ENCODE data around the gene PHF21A.
A peak's percentile ranks its signal among the peaks of the same experiment; 100 is the strongest.

The PHF21A gene

GRCh38 chr11:45919806-45920530 lies 201.3 kb downstream of the PHF21A start:
- Histone ChIP-seq H3K9me3 (ENCODE audit: control insufficient read depth, low read length) (no peaks in the 10 kb centered on the region), H3K27ac (ENCODE audit: insufficient read depth, low read depth, low read length, poor library complexity, severe bottlenecking) (peak overlapping the region; percentile 58), H3K36me3 (ENCODE audit: control insufficient read depth, insufficient read depth, low read length) (no peaks in the 10 kb centered on the region), H3K27me3 (ENCODE audit: control insufficient read depth, insufficient read depth, low read length, poor library complexity, severe bottlenecking) (peaks cover 36% of the 10 kb centered on the region), H3K4me3 (ENCODE audit: insufficient read depth, low read depth, low read length) (no peak overlapping the region), H3K4me1 (ENCODE audit: control insufficient read depth, insufficient read depth, low read length) (peaks cover 28% of the 10 kb centered on the region)
- WGBS, 2 experiments, result 65 to 67% methylated on average over 13 of the region's 13 CpGs

- Histone ChIP-seq H3K9me3 (ENCODE audit: control insufficient read depth, low read length) (no peaks in the 10 kb centered on the region), H3K27me3 (ENCODE audit: control insufficient read depth, insufficient read depth, low read length, poor library complexity, severe bottlenecking) (peaks cover 33% of the 10 kb centered on the region), H3K36me3 (ENCODE audit: control insufficient read depth, insufficient read depth, low read length) (no peaks in the 10 kb centered on the region), H3K4me1 (ENCODE audit: control insufficient read depth, insufficient read depth, low read length) (peaks cover 28% of the 10 kb centered on the region), H3K27ac (ENCODE audit: insufficient read depth, low read depth, low read length, poor library complexity, severe bottlenecking) (no peak overlapping the region), H3K4me3 (ENCODE audit: insufficient read depth, low read depth, low read length) (peak overlapping the region; percentile 99)
- 78 to 79% methylated on average over 6 to 7 of the region's 7 CpGs for WGBS, 2 experiments
These were observed 202.1 kb downstream of the PHF21A start for GRCh38 chr11:45918962-45919675.

GRCh38 chr11:45918331-45918941 lies 202.8 kb downstream of the PHF21A start:
- peaks cover 26% of the 10 kb centered on the region for H3K27me3 ChIP-seq (ENCODE audit: control insufficient read depth, insufficient read depth, low read length, poor library complexity, severe bottlenecking)
- peaks cover 28% of the 10 kb centered on the region for H3K4me1 ChIP-seq (ENCODE audit: control insufficient read depth, insufficient read depth, low read length)
- H3K4me3 ChIP-seq (ENCODE audit: insufficient read depth, low read depth, low read length), result peak overlapping the region; percentile 99
- WGBS, 2 experiments, result 0 to 1% methylated on average over 37 to 38 of the region's 38 CpGs
- peaks cover 5% of the 10 kb centered on the region for H3K36me3 ChIP-seq (ENCODE audit: control insufficient read depth, insufficient read depth, low read length)
- no peaks in the 10 kb centered on the region for H3K9me3 ChIP-seq (ENCODE audit: control insufficient read depth, low read length)
- peak overlapping the region; percentile 11 for H3K27ac ChIP-seq (ENCODE audit: insufficient read depth, low read depth, low read length, poor library complexity, severe bottlenecking)

GRCh38 chr11:45917623-45918330 lies 203.5 kb downstream of the PHF21A start, which contains the start of gene PEX16:
Gene PEX16, minus strand, starts transcription at chr11:45917877. Its CDS starts 66 bp downstream, at chr11:45917811.
- H3K27me3 ChIP-seq (ENCODE audit: control insufficient read depth, insufficient read depth, low read length, poor library complexity, severe bottlenecking), result peaks cover 20% of the 10 kb centered on the region
- H3K27ac ChIP-seq (ENCODE audit: insufficient read depth, low read depth, low read length, poor library complexity, severe bottlenecking), result peak within 1 kb of the TSS; percentile 57
- peaks cover 28% of the 10 kb centered on the region for H3K4me1 ChIP-seq (ENCODE audit: control insufficient read depth, insufficient read depth, low read length)
- peak within 1 kb of the TSS; percentile 99 for H3K4me3 ChIP-seq (ENCODE audit: insufficient read depth, low read depth, low read length)
- no peaks in the 10 kb centered on the region for H3K9me3 ChIP-seq (ENCODE audit: control insufficient read depth, low read length)
- WGBS, 2 experiments, result 0 to 1% methylated on average over 45 of the region's 45 CpGs
- peaks cover 11% of the 10 kb centered on the region for H3K36me3 ChIP-seq (ENCODE audit: control insufficient read depth, insufficient read depth, low read length)

DNA sequence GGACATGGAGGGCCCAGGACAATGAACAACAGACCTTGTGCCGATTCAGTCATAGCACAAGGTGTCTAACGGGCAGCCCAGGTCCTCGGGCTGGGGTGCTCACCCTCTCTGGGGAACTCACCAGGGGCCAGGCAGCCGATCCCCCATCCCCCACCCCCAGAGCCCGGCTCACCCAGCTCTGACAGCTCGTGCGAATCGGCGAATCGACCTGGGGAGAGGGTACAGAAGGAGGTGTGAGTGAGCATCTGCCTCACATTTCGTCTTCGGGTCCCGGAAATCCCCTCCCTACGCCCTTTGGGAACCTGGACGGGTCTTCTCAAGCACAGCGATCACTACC lies 204.0 kb downstream of the PHF21A start:
- H3K9me3 ChIP-seq (ENCODE audit: control insufficient read depth, low read length), result no peaks in the 10 kb centered on the region
- peaks cover 11% of the 10 kb centered on the region for H3K36me3 ChIP-seq (ENCODE audit: control insufficient read depth, insufficient read depth, low read length)
- H3K27me3 ChIP-seq (ENCODE audit: control insufficient read depth, insufficient read depth, low read length, poor library complexity, severe bottlenecking), result peaks cover 14% of the 10 kb centered on the region
- H3K4me1 ChIP-seq (ENCODE audit: control insufficient read depth, insufficient read depth, low read length), result peaks cover 28% of the 10 kb centered on the region
- H3K27ac ChIP-seq (ENCODE audit: insufficient read depth, low read depth, low read length, poor library complexity, severe bottlenecking), result no peak overlapping the region
- WGBS, 2 experiments, result 8 to 12% methylated on average over 16 of the region's 16 CpGs
- H3K4me3 ChIP-seq (ENCODE audit: insufficient read depth, low read depth, low read length), result peak overlapping the region; percentile 99

DNA sequence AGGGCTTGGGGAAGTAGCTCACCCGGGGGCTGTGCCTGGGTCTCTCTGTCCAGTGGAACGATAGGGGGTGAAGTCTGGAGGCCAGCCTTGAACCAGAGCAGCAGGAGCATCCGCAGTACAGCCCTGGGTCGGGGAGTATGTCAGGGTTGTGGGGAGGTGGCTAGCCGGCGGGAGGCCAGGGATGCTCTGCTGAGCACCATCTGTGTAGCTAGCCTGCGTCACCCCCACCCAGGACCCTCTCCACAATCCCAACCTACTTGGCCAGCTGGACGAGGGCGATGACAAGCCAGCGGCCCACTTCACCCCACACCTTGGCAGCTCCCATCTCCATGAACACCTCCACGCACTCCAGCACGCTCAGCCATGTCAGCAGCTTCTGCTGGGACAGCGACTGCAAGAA lies 205.8 kb downstream of the PHF21A start:
- 87 to 88% methylated on average over 13 of the region's 13 CpGs for WGBS, 2 experiments
- H3K27me3 ChIP-seq (ENCODE audit: control insufficient read depth, insufficient read depth, low read length, poor library complexity, severe bottlenecking), result no peaks in the 10 kb centered on the region
- H3K4me3 ChIP-seq (ENCODE audit: insufficient read depth, low read depth, low read length), result no peak overlapping the region

DNA sequence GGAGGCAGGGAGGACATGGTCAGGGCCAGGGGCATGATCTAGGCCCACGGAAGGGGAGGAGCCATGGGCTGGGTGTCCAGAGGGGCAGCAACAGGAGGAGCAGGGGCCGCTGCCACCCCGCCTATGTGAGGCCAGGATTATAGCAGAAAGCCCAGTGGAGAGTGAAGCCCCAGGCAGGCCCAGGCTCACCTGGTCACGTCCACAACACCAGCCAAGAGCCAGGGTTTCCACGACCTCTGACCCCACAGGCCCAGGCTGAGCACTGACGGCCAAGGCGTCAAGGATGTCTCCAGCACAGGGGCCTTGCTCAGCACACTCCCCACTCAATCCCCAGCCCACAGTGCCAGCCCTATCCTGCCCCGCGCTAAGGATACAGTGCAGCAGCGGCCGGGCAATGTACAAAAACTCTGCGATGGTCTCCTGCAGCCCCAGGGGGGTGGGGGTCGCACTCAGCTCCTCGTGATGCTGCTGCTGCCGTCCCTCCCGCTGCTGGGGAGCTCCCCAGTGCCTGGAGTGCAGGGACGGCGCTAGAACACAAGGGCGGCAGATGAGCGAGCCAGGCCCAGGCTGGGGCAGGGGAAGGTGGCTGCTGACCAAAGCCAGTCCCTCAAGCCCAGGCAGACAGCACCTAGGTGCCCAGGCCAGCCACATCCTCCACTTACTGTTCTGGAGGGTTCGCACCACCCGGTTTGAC lies 207.2 kb downstream of the PHF21A start:
- WGBS, 2 experiments, result 90 to 91% methylated on average over 22 of the region's 22 CpGs
- Histone ChIP-seq H3K4me1 (ENCODE audit: control insufficient read depth, insufficient read depth, low read length) (peaks cover 3% of the 10 kb centered on the region), H3K4me3 (ENCODE audit: insufficient read depth, low read depth, low read length) (no peak overlapping the region), H3K27me3 (ENCODE audit: control insufficient read depth, insufficient read depth, low read length, poor library complexity, severe bottlenecking) (no peaks in the 10 kb centered on the region), H3K9me3 (ENCODE audit: control insufficient read depth, low read length) (no peaks in the 10 kb centered on the region), H3K27ac (ENCODE audit: insufficient read depth, low read depth, low read length, poor library complexity, severe bottlenecking) (no peak overlapping the region), H3K36me3 (ENCODE audit: control insufficient read depth, insufficient read depth, low read length) (peaks cover 28% of the 10 kb centered on the region)

More for the DNA sequence above, 205.8 kb downstream of the PHF21A start:
- Histone ChIP-seq H3K9me3 (ENCODE audit: control insufficient read depth, low read length) (no peaks in the 10 kb centered on the region), H3K4me1 (ENCODE audit: control insufficient read depth, insufficient read depth, low read length) (peaks cover 10% of the 10 kb centered on the region), H3K27ac (ENCODE audit: insufficient read depth, low read depth, low read length, poor library complexity, severe bottlenecking) (no peak overlapping the region), H3K36me3 (ENCODE audit: control insufficient read depth, insufficient read depth, low read length) (peaks cover 21% of the 10 kb centered on the region)

DNA sequence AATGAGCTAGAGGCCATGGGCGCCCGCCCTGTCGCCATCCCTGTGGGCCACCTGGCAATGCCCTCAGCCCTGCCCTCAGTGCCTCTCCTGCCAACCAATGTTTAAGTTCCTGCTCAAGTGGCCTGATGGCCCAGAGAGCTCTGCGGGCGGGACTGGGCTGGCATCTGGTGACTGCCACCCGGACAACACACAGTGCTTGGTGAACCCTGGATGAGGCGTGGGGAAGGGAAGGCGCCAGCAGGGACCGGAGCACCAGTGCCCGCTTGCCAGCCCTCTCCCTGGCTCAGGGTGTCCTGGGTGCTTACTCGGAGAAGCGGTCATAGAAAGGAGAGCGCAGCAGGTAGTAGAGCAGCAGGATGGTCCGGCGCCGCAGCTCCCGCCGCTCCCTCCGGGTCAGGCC lies 207.7 kb downstream of the PHF21A start:
- Histone ChIP-seq H3K4me1 (ENCODE audit: control insufficient read depth, insufficient read depth, low read length) (peaks cover 3% of the 10 kb centered on the region), H3K27ac (ENCODE audit: insufficient read depth, low read depth, low read length, poor library complexity, severe bottlenecking) (no peak overlapping the region), H3K27me3 (ENCODE audit: control insufficient read depth, insufficient read depth, low read length, poor library complexity, severe bottlenecking) (no peaks in the 10 kb centered on the region), H3K4me3 (ENCODE audit: insufficient read depth, low read depth, low read length) (no peak overlapping the region), H3K9me3 (ENCODE audit: control insufficient read depth, low read length) (no peaks in the 10 kb centered on the region), H3K36me3 (ENCODE audit: control insufficient read depth, insufficient read depth, low read length) (peaks cover 28% of the 10 kb centered on the region)
- WGBS, 2 experiments, result 96% methylated on average over 19 of the region's 19 CpGs

DNA sequence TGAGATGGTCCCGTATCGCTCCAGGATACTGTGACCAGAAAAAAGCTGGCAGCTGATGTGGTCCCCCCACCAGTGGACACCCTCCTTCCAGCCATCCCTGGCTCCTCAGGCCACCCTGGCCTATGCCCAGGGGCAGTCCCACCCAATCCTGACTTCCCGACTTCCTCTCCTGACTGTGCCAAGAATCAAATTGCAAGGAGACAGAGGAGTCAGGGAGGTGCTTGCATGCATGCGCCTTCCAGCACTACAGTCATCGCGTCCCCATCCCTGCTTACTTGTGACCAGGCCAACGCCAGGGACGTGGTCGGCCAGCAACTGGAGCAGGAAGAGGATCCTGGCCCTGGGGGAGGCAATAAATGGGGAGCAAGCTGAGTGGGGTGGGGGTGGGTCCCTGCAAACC lies 210.6 kb downstream of the PHF21A start:
- Histone ChIP-seq H3K4me1 (ENCODE audit: control insufficient read depth, insufficient read depth, low read length) (no peaks in the 10 kb centered on the region), H3K27ac (ENCODE audit: insufficient read depth, low read depth, low read length, poor library complexity, severe bottlenecking) (no peak overlapping the region), H3K4me3 (ENCODE audit: insufficient read depth, low read depth, low read length) (no peak overlapping the region), H3K9me3 (ENCODE audit: control insufficient read depth, low read length) (no peaks in the 10 kb centered on the region), H3K27me3 (ENCODE audit: control insufficient read depth, insufficient read depth, low read length, poor library complexity, severe bottlenecking) (no peaks in the 10 kb centered on the region), H3K36me3 (ENCODE audit: control insufficient read depth, insufficient read depth, low read length) (peaks cover 28% of the 10 kb centered on the region)
- 96% methylated on average over 9 of the region's 9 CpGs for WGBS, 2 experiments
